ENCODE measurements around the gene TIGD7.

The TIGD7 gene

GRCh38 chr16:3305109-3306068 is at the start of gene TIGD7, which contains the start of gene ZNF75A:
TIGD7 (minus strand) TSS chr16:3305430; CDS start chr16:3300614, 4,816 bp downstream.
ZNF75A (plus strand) TSS chr16:3305497; CDS start chr16:3308429, 2,932 bp downstream.
- DNase-seq (ENCODE audit: low spot score) = peak; percentile 93
- TF ChIP-seq CTCF (IDR thresholded peaks at IDR 0.05; ENCODE audit: extremely low read depth, insufficient read depth, missing control alignments) = no peak
- in situ Hi-C loops (cut with MboI; ENCODE audit: low pct_unique_long_range_greater_than_20kb, low sequenced_read_pairs, unreplicated experiment) = no loop called here

GRCh38 chr16:3349175-3349574 is 43.9 kb upstream of the TIGD7 start:
- no peak for DNase-seq (ENCODE audit: low spot score)
- TF ChIP-seq CTCF (IDR thresholded peaks at IDR 0.05; ENCODE audit: extremely low read depth, insufficient read depth, missing control alignments) = no peak
- in situ Hi-C loops (cut with MboI; ENCODE audit: low pct_unique_long_range_greater_than_20kb, low sequenced_read_pairs, unreplicated experiment) = no loop called here

GRCh38 chr16:3348547-3349167 is 43.4 kb upstream of the TIGD7 start:
- DNase-seq (ENCODE audit: low spot score) = peak; percentile 17
- in situ Hi-C loops (cut with MboI; ENCODE audit: low pct_unique_long_range_greater_than_20kb, low sequenced_read_pairs, unreplicated experiment) = no loop called here
- no peak for TF ChIP-seq CTCF (IDR thresholded peaks at IDR 0.05; ENCODE audit: extremely low read depth, insufficient read depth, missing control alignments)

- no peak for TF ChIP-seq CTCF (IDR thresholded peaks at IDR 0.05; ENCODE audit: extremely low read depth, insufficient read depth, missing control alignments)
- DNase-seq (ENCODE audit: low spot score) = no peak
- in situ Hi-C loops (cut with MboI; ENCODE audit: low pct_unique_long_range_greater_than_20kb, low sequenced_read_pairs, unreplicated experiment) = no loop called here
Observed at GRCh38 chr16:3347586-3347985, 42.4 kb upstream of the TIGD7 start.

GRCh38 chr16:3346041-3346440 is 40.8 kb upstream of the TIGD7 start:
- in situ Hi-C loops (cut with MboI; ENCODE audit: low pct_unique_long_range_greater_than_20kb, low sequenced_read_pairs, unreplicated experiment) = no loop called here
- no peak for TF ChIP-seq CTCF (IDR thresholded peaks at IDR 0.05; ENCODE audit: extremely low read depth, insufficient read depth, missing control alignments)
- DNase-seq (ENCODE audit: low spot score) = no peak

GRCh38 chr16:3328643-3329042 is 23.4 kb upstream of the TIGD7 start:
- in situ Hi-C loops (cut with MboI; ENCODE audit: low pct_unique_long_range_greater_than_20kb, low sequenced_read_pairs, unreplicated experiment) = no loop called here
- no peak for TF ChIP-seq CTCF (IDR thresholded peaks at IDR 0.05; ENCODE audit: extremely low read depth, insufficient read depth, missing control alignments)
- no peak for DNase-seq (ENCODE audit: low spot score)
